Prostate gland (tissue), 2 donors: ENCODE measurements around the gene MIA. TPM values are rescaled to one million over a fixed set of nuclear protein-coding genes. Genes with fewer than 3 reads are reported as not detected.

Source experiments
- DNase-seq: peaks from one replicate; pipeline ENCODE4 v3.0.0-alpha.2; 2019; ENCODE audit warnings: low spot score
- H3K27ac ChIP-seq, 2 donors: fragments of 200-600 bp; sonication (generic); 2 replicates each; pipeline ENCODE4 v1.5.1; 2017 to 2019
- H3K27me3 ChIP-seq: fragments of 200-600 bp; sonication (generic); replicated peaks from 2 replicates; pipeline ENCODE4 v1.5.1; 2019; ENCODE audit not compliant: insufficient read depth
- H3K36me3 ChIP-seq, 2 donors: fragments of 200-600 bp; sonication (generic); 1 replicate in 1 of 2; 2 replicates in 1 of 2; pipeline versions ENCODE4 v1.5.1 to v1.8.1; 2017 to 2019
- H3K4me1 ChIP-seq: fragments of 200-600 bp; sonication (generic); replicated peaks from 2 replicates; pipeline ENCODE4 v1.5.1; 2019
- H3K4me3 ChIP-seq, 2 donors: fragments of 200-600 bp; sonication (generic); 2 replicates each; pipeline ENCODE4 v1.5.1; 2017 to 2019
- H3K9me3 ChIP-seq: fragments of 200-600 bp; sonication (generic); 2 replicates; pipeline ENCODE4 v1.5.1; 2017
- POLR2A ChIP-seq: fragments of 450-650 bp; IDR thresholded peaks from one replicate; pipeline ENCODE4 v1.6.1; 2016; ENCODE audit warnings: antibody characterized with exemption, mild to moderate bottlenecking
- POLR2AphosphoS5 ChIP-seq: sonication (generic); formaldehyde crosslinking; IDR thresholded peaks from one replicate; pipeline ENCODE4 v1.6.1; 2017; ENCODE audit warnings: antibody characterized with exemption
- WGBS: methylation state at CpG from one replicate; pipeline ENCODE4 v1.1.5; 2018; 5-methylcytosine and 5-hydroxymethylcytosine counted together
- intact Hi-C: fragments of 100-400 bp; cut with DNase I; formaldehyde crosslinking; loops from one replicate; pipeline ENCODE4 v1.14.2; 2022
- total RNA-seq, 2 donors: library from RNA; depleted of rRNA; stranded (reverse); fragments of >200 nt; gene quantifications; one replicate each; pipeline ENCODE4 v1.1.0, GENCODE V29; 2016
- TF ChIP-seq, protein P1 (sequence below), 4 experiments: fragments of 200-600 bp in 2 of 4; fragments of 450-650 bp in 2 of 4; sonication (generic) in 2 of 4; IDR thresholded peaks; 1 replicate in 3 of 4; 2 replicates in 1 of 4; pipeline ENCODE4 v1.5.1; 2016 to 2019; ENCODE audit warnings: antibody characterized with exemption in 4 of 4, mild to moderate bottlenecking in 2 of 4, moderate library complexity in 2 of 4

The MIA gene
- total RNA-seq, 2 donors from 2014 or later, result 2.7 to 5.0 TPM

DNA sequence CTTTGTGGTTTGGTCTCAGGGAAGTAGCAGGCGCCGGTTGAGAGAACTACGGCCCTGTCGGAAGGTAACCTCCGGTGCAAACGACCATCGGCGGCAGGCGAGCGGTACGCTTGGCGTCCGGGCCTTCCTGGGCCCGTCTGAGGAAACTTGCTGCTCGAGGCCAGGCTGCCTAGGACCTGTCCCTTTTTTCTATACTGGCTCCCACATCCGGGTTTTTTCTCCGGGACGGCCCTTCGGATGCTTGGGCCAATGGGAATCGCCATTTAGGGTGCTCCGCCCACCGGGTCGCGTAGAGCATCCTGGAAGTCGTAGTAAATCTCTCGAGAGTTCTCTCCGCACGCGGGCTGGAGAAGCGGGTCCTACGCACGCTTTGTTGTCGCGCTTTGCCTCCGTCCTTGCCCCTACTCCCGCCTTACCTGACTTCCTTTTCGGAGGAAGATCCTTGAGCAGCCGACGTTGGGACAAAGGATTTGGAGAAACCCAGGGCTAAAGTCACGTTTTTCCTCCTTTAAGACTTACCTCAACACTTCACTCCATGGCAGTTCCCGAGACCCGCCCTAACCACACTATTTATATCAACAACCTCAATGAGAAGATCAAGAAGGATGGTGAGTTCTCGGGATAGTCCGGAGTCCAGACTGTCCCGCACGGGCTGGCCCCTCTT is 24.3 kb upstream of the MIA start, which contains the start of gene SNRPA:
SNRPA (plus strand) TSS at position 330 of the 664 bp plus-strand sequence; CDS start at position 536, 206 bp downstream.
- DNase-seq, result peak; percentile 97
- intact Hi-C loops, result loop anchor here (1.0 to 2.0 kb wide), 2 partner anchors 31 to 60 kb away; partner anchors contain the start of gene NUMBL
- TF ChIP-seq POLR2A (peak; percentile 86), POLR2AphosphoS5 (peak; percentile 88)
- TF ChIP-seq, protein P1, sequence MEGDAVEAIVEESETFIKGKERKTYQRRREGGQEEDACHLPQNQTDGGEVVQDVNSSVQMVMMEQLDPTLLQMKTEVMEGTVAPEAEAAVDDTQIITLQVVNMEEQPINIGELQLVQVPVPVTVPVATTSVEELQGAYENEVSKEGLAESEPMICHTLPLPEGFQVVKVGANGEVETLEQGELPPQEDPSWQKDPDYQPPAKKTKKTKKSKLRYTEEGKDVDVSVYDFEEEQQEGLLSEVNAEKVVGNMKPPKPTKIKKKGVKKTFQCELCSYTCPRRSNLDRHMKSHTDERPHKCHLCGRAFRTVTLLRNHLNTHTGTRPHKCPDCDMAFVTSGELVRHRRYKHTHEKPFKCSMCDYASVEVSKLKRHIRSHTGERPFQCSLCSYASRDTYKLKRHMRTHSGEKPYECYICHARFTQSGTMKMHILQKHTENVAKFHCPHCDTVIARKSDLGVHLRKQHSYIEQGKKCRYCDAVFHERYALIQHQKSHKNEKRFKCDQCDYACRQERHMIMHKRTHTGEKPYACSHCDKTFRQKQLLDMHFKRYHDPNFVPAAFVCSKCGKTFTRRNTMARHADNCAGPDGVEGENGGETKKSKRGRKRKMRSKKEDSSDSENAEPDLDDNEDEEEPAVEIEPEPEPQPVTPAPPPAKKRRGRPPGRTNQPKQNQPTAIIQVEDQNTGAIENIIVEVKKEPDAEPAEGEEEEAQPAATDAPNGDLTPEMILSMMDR (IDR thresholded peaks at IDR 0.05), result no peak
- Histone ChIP-seq H3K4me3 (peak within 1 kb of the TSS; percentile 71 to 80), H3K27ac (peak within 1 kb of the TSS; percentile 94 to 98), H3K4me1 (peaks cover 9% of the 10 kb centered on the region), H3K27me3 (no peaks in the 10 kb centered on the region), H3K9me3 (no peaks in the 10 kb centered on the region), H3K36me3 (no peaks in the 10 kb centered on the region)
- WGBS, result under 1% methylated on average over 46 of the region's 46 CpGs

DNA sequence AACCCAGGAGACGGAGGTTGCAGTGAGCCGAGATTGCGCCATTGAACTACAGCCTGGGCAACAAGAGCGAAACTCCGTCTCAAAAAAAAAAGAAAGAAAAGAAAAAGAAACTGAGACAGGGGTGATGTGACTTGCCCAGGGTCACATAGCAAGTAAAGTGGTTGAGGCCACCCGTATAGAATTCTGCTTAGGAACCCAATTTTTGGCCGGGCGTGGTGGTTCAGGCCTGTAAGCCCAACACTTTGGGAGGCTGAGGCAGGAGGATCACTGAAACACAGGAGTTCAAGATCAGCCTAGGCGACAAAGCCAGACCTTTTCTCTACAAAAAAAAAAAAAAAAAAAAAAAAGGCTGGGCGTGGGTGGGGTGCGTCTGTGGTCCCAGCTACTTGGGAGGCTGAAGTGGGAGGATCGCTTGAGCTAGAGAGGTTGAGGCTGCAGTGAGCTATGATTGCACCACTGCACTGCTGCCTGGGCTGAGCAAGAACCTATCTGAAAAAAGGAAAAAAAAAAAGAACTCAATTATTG is 23.0 kb upstream of the MIA start:
- 83% methylated on average over 12 of the region's 12 CpGs for WGBS
- no peaks in the 10 kb centered on the region for H3K36me3 ChIP-seq
- intact Hi-C loops, result no loop called here
- no peak for DNase-seq
- no peaks in the 10 kb centered on the region for H3K27me3 ChIP-seq
- peak overlapping the region in 1 of 2 donors; percentile 94 for H3K27ac ChIP-seq
- peak overlapping the region; percentile 71 to 80 for H3K4me3 ChIP-seq
- TF ChIP-seq POLR2AphosphoS5, result no peak
- TF ChIP-seq, protein P1 (IDR thresholded peaks at IDR 0.05), result no peak
- TF ChIP-seq POLR2A, result no peak
- H3K9me3 ChIP-seq, result no peaks in the 10 kb centered on the region
- H3K4me1 ChIP-seq, result peaks cover 9% of the 10 kb centered on the region

DNA sequence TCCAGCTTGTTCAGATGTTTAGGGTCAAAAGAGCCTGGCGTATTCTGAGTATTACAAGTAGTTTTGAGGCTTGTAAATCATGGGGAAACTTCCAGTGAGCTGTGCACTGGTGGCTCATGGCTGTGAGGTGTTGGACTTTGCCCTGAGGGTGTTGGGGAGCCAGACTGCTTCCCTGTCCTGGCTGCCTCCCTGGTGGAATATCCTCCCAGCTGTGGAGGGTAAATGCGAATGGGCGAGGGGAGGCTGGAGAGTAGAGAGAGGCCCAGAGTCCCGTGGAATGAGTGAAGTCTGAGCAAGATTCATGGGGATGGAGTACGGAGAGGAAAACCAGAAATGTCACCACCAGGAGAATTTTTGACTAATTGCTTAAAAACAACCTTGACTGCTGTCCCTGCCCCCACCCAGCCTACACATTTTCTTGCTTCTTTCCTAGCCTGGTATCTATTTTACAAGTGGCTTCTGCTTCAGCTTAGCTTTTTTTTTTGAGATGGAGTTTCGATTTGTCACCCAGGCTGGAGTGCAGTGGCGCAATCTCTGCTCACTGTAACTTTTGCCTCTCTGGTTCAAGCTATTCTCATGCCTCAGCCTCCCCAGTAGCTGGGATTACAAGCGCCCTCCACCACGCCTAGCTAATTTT is 20.6 kb upstream of the MIA start:
- no peaks in the 10 kb centered on the region for H3K27me3 ChIP-seq
- no peak for DNase-seq
- no peaks in the 10 kb centered on the region for H3K9me3 ChIP-seq
- WGBS, result 71% methylated on average over 9 of the region's 9 CpGs
- no peak for TF ChIP-seq POLR2AphosphoS5
- TF ChIP-seq POLR2A, result no peak
- TF ChIP-seq, protein P1 (IDR thresholded peaks at IDR 0.05), result no peak
- H3K4me3 ChIP-seq, result no peak overlapping the region
- H3K4me1 ChIP-seq, result peaks cover 9% of the 10 kb centered on the region
- peaks cover 0 to 5% of the 10 kb centered on the region in 2 donors for H3K36me3 ChIP-seq
- intact Hi-C loops, result no loop called here
- H3K27ac ChIP-seq, result peak overlapping the region in 1 of 2 donors; percentile 2

DNA sequence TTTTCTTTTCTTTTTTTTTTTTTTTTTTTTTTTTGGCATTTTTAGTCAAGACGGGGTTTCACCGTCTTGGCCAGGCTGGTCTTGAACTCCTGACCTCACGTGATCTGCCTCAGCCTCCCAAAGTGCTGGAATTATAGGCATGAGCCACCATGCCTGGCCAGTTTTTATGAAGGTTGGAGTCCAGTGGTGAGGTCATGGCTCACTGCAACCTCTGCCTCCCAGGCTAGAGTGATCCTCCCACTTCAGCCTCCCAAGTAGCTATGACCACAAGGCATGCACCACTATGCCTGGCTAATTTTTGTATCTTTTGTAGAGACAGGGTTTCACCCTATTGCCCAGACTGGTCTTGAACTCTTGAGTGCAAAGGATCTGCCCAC is 20.1 kb upstream of the MIA start:
- H3K9me3 ChIP-seq, result no peaks in the 10 kb centered on the region
- no peak overlapping the region for H3K4me3 ChIP-seq
- no peak overlapping the region for H3K27ac ChIP-seq
- intact Hi-C loops, result no loop called here
- TF ChIP-seq, protein P1 (IDR thresholded peaks at IDR 0.05), result no peak
- no peak for TF ChIP-seq POLR2AphosphoS5
- TF ChIP-seq POLR2A, result no peak
- no peak for DNase-seq
- 83% methylated on average over 3 of the region's 3 CpGs for WGBS
- H3K36me3 ChIP-seq, result peaks cover 4 to 5% of the 10 kb centered on the region in 2 donors
- peaks cover 9% of the 10 kb centered on the region for H3K4me1 ChIP-seq
- no peaks in the 10 kb centered on the region for H3K27me3 ChIP-seq
